ENCODE measurements around the gene ADCY2. TPM values are rescaled to one million over a fixed set of nuclear protein-coding genes. Genes with fewer than 3 reads are reported as not detected.

The ADCY2 gene
- polyA plus RNA-seq, 4 donors = 0.87 to 3.7 (median 2.2) TPM

DNA sequence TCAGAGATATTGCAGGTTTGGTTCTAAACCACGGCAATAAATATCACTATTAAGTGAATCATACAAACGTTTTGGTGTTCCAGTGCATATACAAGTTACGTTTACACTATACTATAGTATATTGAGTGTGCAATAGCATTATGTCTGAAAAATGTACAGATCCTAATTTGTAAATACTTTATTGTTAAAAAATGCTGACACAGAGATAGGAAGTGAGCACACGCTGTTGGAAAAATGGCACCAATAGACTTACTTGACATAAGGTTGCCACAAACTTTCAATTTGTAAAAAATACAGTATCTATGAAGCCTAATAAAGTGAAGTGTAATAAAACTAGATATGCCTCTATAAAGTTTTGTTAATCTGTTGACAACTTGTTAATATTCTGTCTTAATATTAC is 439.0 kb downstream of the ADCY2 start:
- WGBS, 3 donors = 81 to 84% (median 81%) methylated on average over 4 of the region's 4 CpGs
- peaks cover 0 to 3% (median 0%) of the 10 kb centered on the region in 3 donors for H3K27me3 ChIP-seq (ENCODE audit: control insufficient read depth in 3 of 3, insufficient read depth in 3 of 3, low read length in 3 of 3)
- no peak for FAIRE-seq
- no peak overlapping the region for H3K27ac ChIP-seq (ENCODE audit: low read depth in 1 of 3, low read length in 2 of 3)
- no peak overlapping the region for H3K4me3 ChIP-seq (ENCODE audit: low read depth in 1 of 3, low read length in 3 of 3)
- no peaks in the 10 kb centered on the region for H3K4me1 ChIP-seq (ENCODE audit: control insufficient read depth in 3 of 3, insufficient read depth in 2 of 3, low read depth in 1 of 3, low read length in 2 of 3)
- peaks cover 0 to 3% of the 10 kb centered on the region in 2 donors for H3K9me3 ChIP-seq (ENCODE audit: control insufficient read depth in 2 of 2, insufficient read depth in 1 of 2, low read depth in 1 of 2, low read length in 1 of 2)
- DNase-seq = no peak
- no peaks in the 10 kb centered on the region for H3K36me3 ChIP-seq (ENCODE audit: control insufficient read depth in 3 of 3, insufficient read depth in 2 of 3, low read depth in 1 of 3, low read length in 3 of 3)

DNA sequence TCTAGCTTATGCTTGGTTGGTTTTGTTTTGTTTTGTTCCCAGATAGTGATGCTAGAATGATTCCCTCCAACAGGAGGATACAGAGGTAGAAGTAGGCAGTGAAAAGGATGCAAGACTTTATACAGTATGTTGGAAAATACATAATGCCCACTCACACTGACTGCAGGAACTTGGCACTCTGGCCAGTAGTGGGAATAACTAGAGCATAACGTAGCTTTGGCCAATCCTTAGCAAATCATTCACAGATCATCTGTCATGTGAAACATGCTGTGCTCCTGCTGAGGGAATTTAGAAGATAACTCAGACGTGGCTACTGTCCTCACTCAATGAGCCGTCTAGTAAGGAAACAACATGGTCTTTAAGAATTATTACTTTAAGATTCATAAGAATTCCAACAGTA is 441.5 kb downstream of the ADCY2 start:
- no peak for FAIRE-seq
- H3K27ac ChIP-seq (ENCODE audit: low read depth in 1 of 3, low read length in 2 of 3) = no peak overlapping the region
- H3K4me3 ChIP-seq (ENCODE audit: low read depth in 1 of 3, low read length in 3 of 3) = no peak overlapping the region
- H3K4me1 ChIP-seq (ENCODE audit: control insufficient read depth in 3 of 3, insufficient read depth in 2 of 3, low read depth in 1 of 3, low read length in 2 of 3) = no peaks in the 10 kb centered on the region
- no peaks in the 10 kb centered on the region for H3K36me3 ChIP-seq (ENCODE audit: control insufficient read depth in 3 of 3, insufficient read depth in 2 of 3, low read depth in 1 of 3, low read length in 3 of 3)
- WGBS, 3 donors = 38 to 57% (median 52%) methylated on average over 3 of the region's 3 CpGs
- no peak for DNase-seq
- peaks cover 0 to 3% (median 0%) of the 10 kb centered on the region in 3 donors for H3K27me3 ChIP-seq (ENCODE audit: control insufficient read depth in 3 of 3, insufficient read depth in 3 of 3, low read length in 3 of 3)
- peaks cover 0 to 3% of the 10 kb centered on the region in 2 donors for H3K9me3 ChIP-seq (ENCODE audit: control insufficient read depth in 2 of 2, insufficient read depth in 1 of 2, low read depth in 1 of 2, low read length in 1 of 2)

DNA sequence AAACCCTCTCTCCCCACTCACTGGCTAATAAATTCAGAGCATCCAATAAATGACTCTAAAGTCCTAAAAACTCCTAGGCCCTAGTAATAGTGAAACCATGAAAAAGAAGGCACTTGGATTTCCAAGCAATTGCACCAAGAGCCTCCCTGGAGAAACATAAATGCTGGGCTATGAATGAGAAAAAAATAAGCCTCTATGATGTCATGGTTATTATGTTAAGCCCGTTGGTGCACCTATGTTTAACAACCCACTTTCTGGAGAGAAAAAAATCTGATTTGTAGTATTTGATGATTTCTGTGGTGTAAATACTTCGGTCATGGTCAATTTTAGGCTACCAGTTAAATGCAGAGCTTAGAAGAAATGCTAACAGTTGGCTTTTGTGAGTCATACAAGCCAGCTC is 446.6 kb downstream of the ADCY2 start:
- WGBS, 3 donors = 54 to 67% (median 58%) methylated on average over 2 of the region's 2 CpGs
- Histone ChIP-seq H3K27me3 (ENCODE audit: control insufficient read depth in 3 of 3, insufficient read depth in 3 of 3, low read length in 3 of 3) (peaks cover 0 to 5% (median under 1%) of the 10 kb centered on the region in 3 donors), H3K36me3 (ENCODE audit: control insufficient read depth in 3 of 3, insufficient read depth in 2 of 3, low read depth in 1 of 3, low read length in 3 of 3) (no peaks in the 10 kb centered on the region), H3K27ac (ENCODE audit: low read depth in 1 of 3, low read length in 2 of 3) (no peak overlapping the region), H3K4me1 (ENCODE audit: control insufficient read depth in 3 of 3, insufficient read depth in 2 of 3, low read depth in 1 of 3, low read length in 2 of 3) (no peaks in the 10 kb centered on the region), H3K4me3 (ENCODE audit: low read depth in 1 of 3, low read length in 3 of 3) (no peak overlapping the region), H3K9me3 (ENCODE audit: control insufficient read depth in 2 of 2, insufficient read depth in 1 of 2, low read depth in 1 of 2, low read length in 1 of 2) (peaks cover 0 to 3% of the 10 kb centered on the region in 2 donors)
- DNase-seq (no peak), FAIRE-seq (no peak)

DNA sequence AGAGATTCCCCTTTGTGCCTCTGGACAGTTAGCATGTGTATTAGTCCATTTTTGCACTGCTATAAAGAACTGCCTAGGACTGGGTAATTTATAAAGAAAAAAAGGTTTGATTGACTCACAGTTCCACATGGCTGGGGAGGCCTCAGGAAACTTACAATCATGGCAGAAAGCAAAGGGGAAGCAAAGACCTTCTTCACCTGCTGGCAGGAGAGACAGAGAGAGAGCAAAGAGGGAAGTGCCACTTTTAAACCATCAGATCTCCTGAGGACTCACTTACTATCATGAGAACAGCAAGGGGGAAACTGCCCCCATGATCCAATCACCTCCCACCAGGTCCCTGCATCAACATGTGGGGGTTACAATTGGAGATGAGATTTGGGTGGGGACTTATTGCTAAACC is 449.0 kb downstream of the ADCY2 start:
- peaks cover 0 to 18% (median 5%) of the 10 kb centered on the region in 3 donors for H3K27me3 ChIP-seq (ENCODE audit: control insufficient read depth in 3 of 3, insufficient read depth in 3 of 3, low read length in 3 of 3)
- no peak for DNase-seq
- no peak overlapping the region for H3K27ac ChIP-seq (ENCODE audit: low read depth in 1 of 3, low read length in 2 of 3)
- H3K4me3 ChIP-seq (ENCODE audit: low read depth in 1 of 3, low read length in 3 of 3) = no peak overlapping the region
- no peaks in the 10 kb centered on the region for H3K36me3 ChIP-seq (ENCODE audit: control insufficient read depth in 3 of 3, insufficient read depth in 2 of 3, low read depth in 1 of 3, low read length in 3 of 3)
- no peaks in the 10 kb centered on the region for H3K9me3 ChIP-seq (ENCODE audit: control insufficient read depth in 2 of 2, insufficient read depth in 1 of 2, low read depth in 1 of 2, low read length in 1 of 2)
- no peaks in the 10 kb centered on the region for H3K4me1 ChIP-seq (ENCODE audit: control insufficient read depth in 3 of 3, insufficient read depth in 2 of 3, low read depth in 1 of 3, low read length in 2 of 3)
- no peak for FAIRE-seq

DNA sequence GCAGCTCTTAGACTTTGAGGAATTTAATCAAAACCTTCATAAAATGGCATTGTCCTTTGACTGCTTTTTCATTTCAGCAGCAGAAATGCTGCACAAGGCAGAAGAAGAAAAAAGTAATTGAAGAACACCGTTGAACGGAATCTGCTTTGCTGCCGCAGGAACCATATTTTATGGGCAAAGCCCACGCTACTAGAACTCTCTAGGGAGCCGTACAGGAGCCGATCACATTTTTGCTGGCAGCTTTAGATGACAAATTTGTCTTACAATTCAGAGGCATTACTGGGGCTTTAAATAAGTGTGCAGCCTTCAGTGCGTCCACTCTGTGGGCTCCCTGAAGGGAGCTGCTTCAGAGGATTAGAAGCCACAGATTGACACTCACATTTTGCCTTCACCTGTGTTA is 449.6 kb downstream of the ADCY2 start:
- DNase-seq (no peak), FAIRE-seq (no peak)
- no peak overlapping the region for H3K27ac ChIP-seq (ENCODE audit: low read depth in 1 of 3, low read length in 2 of 3)
- 84 to 96% (median 86%) methylated on average over 7 of the region's 7 CpGs for WGBS, 3 donors
- peaks cover 0 to 19% (median 5%) of the 10 kb centered on the region in 3 donors for H3K27me3 ChIP-seq (ENCODE audit: control insufficient read depth in 3 of 3, insufficient read depth in 3 of 3, low read length in 3 of 3)
- no peak overlapping the region for H3K4me3 ChIP-seq (ENCODE audit: low read depth in 1 of 3, low read length in 3 of 3)
- H3K4me1 ChIP-seq (ENCODE audit: control insufficient read depth in 3 of 3, insufficient read depth in 2 of 3, low read depth in 1 of 3, low read length in 2 of 3) = no peaks in the 10 kb centered on the region
- H3K9me3 ChIP-seq (ENCODE audit: control insufficient read depth in 2 of 2, insufficient read depth in 1 of 2, low read depth in 1 of 2, low read length in 1 of 2) = no peaks in the 10 kb centered on the region
- no peaks in the 10 kb centered on the region for H3K36me3 ChIP-seq (ENCODE audit: control insufficient read depth in 3 of 3, insufficient read depth in 2 of 3, low read depth in 1 of 3, low read length in 3 of 3)

DNA sequence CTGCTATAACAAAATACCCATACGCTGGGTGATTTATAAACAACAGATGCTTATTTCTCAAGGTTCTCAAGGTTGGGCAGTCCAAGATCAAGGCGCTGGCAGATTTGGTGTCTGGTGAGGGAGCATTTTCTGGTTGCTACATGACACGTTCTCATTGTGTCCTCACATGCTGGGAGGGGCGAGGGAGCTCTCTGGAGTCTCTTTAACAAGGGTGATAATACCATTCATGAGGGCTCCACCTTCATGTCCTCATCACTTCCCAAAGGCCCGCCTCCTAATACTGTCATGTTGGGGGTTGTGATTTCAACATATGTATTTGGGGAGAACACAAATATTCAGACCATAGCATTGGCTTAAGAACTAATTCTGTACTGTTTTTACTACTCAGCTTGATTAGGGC is 450.4 kb downstream of the ADCY2 start:
- 83 to 87% (median 86%) methylated on average over 5 of the region's 5 CpGs for WGBS, 3 donors
- peaks cover 0 to 19% (median 5%) of the 10 kb centered on the region in 3 donors for H3K27me3 ChIP-seq (ENCODE audit: control insufficient read depth in 3 of 3, insufficient read depth in 3 of 3, low read length in 3 of 3)

DNA sequence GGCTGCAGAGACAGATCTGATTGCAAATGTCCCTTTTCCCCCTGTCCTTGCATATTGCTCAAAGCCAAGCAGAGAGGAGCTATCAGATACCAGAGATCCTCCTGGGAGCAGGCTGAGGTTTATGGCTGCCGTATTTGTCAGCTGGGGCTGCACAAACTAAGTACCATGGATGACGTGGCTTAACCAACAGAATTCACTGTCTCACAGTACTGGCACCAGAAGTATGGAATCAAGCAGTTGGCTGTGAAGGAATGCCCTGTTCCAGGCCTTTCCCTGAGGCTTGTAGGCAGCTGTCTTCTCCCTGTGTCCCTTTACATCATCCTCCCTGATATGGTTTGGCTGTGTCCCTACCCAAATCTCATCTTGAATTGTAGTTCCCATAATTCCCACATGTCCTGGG is 452.4 kb downstream of the ADCY2 start:
- Histone ChIP-seq H3K27ac (ENCODE audit: low read depth in 1 of 3, low read length in 2 of 3) (no peak overlapping the region), H3K9me3 (ENCODE audit: control insufficient read depth in 2 of 2, insufficient read depth in 1 of 2, low read depth in 1 of 2, low read length in 1 of 2) (no peaks in the 10 kb centered on the region), H3K27me3 (ENCODE audit: control insufficient read depth in 3 of 3, insufficient read depth in 3 of 3, low read length in 3 of 3) (peaks cover 0 to 22% (median 5%) of the 10 kb centered on the region in 3 donors), H3K36me3 (ENCODE audit: control insufficient read depth in 3 of 3, insufficient read depth in 2 of 3, low read depth in 1 of 3, low read length in 3 of 3) (no peaks in the 10 kb centered on the region), H3K4me3 (ENCODE audit: low read depth in 1 of 3, low read length in 3 of 3) (no peak overlapping the region), H3K4me1 (ENCODE audit: control insufficient read depth in 3 of 3, insufficient read depth in 2 of 3, low read depth in 1 of 3, low read length in 2 of 3) (no peaks in the 10 kb centered on the region)
- WGBS, 3 donors = 69 to 74% (median 73%) methylated on average over 2 of the region's 2 CpGs
- DNase-seq (no peak), FAIRE-seq (no peak)

More for the DNA sequence above, 450.4 kb downstream of the ADCY2 start:
- Histone ChIP-seq H3K36me3 (ENCODE audit: control insufficient read depth in 3 of 3, insufficient read depth in 2 of 3, low read depth in 1 of 3, low read length in 3 of 3) (no peaks in the 10 kb centered on the region), H3K4me3 (ENCODE audit: low read depth in 1 of 3, low read length in 3 of 3) (no peak overlapping the region), H3K4me1 (ENCODE audit: control insufficient read depth in 3 of 3, insufficient read depth in 2 of 3, low read depth in 1 of 3, low read length in 2 of 3) (no peaks in the 10 kb centered on the region), H3K27ac (ENCODE audit: low read depth in 1 of 3, low read length in 2 of 3) (no peak overlapping the region), H3K9me3 (ENCODE audit: control insufficient read depth in 2 of 2, insufficient read depth in 1 of 2, low read depth in 1 of 2, low read length in 1 of 2) (no peaks in the 10 kb centered on the region)
- FAIRE-seq (no peak), DNase-seq (no peak)

DNA sequence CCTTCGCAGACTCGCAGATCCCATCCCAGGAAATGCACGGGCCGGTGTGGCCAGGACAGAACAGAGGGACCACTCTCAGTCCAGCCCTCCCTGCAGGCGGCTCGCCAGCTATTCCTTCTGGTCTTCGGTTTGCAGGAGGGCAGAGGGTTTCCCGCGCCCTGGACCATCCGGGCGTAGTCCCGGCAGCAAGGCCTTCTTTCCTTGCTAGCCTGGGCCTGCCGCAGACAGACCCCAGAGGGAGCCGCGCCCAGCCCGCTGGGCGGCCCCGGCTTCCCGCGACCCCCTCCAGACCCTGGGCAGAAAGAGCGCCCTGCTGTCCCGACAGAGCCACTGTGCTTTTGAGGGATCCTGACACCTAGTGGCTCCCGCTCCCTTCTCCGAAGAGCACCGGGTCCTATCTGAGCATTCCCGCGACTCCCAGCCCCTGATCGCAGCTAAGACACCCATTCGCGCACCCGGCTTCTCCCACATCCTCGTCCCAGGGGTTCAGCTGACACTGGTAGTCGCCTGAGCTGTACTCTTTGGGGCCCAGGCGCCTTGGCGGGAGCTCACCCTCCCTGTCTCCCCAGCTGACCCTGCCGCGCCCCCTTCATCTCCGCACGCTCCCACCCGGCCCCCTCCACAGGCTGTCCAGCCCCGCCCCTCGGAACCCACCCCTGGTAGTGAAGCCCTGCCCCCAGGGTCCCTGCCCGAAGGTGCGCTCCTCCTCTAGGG is 453.9 kb downstream of the ADCY2 start:
- no peak for FAIRE-seq
- WGBS, 3 donors = 4 to 6% (median 5%) methylated on average over 36 to 44 of the region's 44 CpGs
- Histone ChIP-seq H3K27ac (ENCODE audit: low read depth in 1 of 3, low read length in 2 of 3) (no peak overlapping the region), H3K36me3 (ENCODE audit: control insufficient read depth in 3 of 3, insufficient read depth in 2 of 3, low read depth in 1 of 3, low read length in 3 of 3) (no peaks in the 10 kb centered on the region), H3K4me1 (ENCODE audit: control insufficient read depth in 3 of 3, insufficient read depth in 2 of 3, low read depth in 1 of 3, low read length in 2 of 3) (no peaks in the 10 kb centered on the region), H3K27me3 (ENCODE audit: control insufficient read depth in 3 of 3, insufficient read depth in 3 of 3, low read length in 3 of 3) (peaks cover 0 to 22% (median 3%) of the 10 kb centered on the region in 3 donors), H3K9me3 (ENCODE audit: control insufficient read depth in 2 of 2, insufficient read depth in 1 of 2, low read depth in 1 of 2, low read length in 1 of 2) (no peaks in the 10 kb centered on the region), H3K4me3 (ENCODE audit: low read depth in 1 of 3, low read length in 3 of 3) (peak overlapping the region in 2 of 3 donors; percentile 36 to 53)
- peak in 1 of 2 donors; percentile 46 for DNase-seq
